ENCODE measurements around the gene RIC1.
"Not testable (repeated sequence)": the region's sequence is repeated elsewhere in the genome, so short reads cannot be mapped to it uniquely, and the experiment has no call there.

RIC1 gene

GRCh38 chr9:5671711-5672353 lies 42.9 kb downstream of the RIC1 start:
- DNase-seq: peak in 2 of 3 experiments; percentile 34 to 35

- DNase-seq: not testable (repeated sequence)
Observed at GRCh38 chr9:5675046-5675445, 46.1 kb downstream of the RIC1 start.

- DNase-seq: not testable (repeated sequence)
Observed at GRCh38 chr9:5683591-5683990, 54.7 kb downstream of the RIC1 start.

GRCh38 chr9:5684101-5684500 lies 55.2 kb downstream of the RIC1 start:
- no peak for DNase-seq

GRCh38 chr9:5688109-5688508 lies 59.2 kb downstream of the RIC1 start:
- peak in 1 of 3 experiments; percentile 1 for DNase-seq

- DNase-seq: no peak
Observed at GRCh38 chr9:5690278-5690677, 61.4 kb downstream of the RIC1 start.

GRCh38 chr9:5695860-5696259 lies 67.0 kb downstream of the RIC1 start:
- no peak for DNase-seq

GRCh38 chr9:5696884-5697283 lies 68.0 kb downstream of the RIC1 start:
- DNase-seq: no peak

GRCh38 chr9:5698004-5698403 lies 69.1 kb downstream of the RIC1 start:
- DNase-seq: no peak

- DNase-seq: no peak
Observed at GRCh38 chr9:5698810-5699556, 70.1 kb downstream of the RIC1 start.

GRCh38 chr9:5708414-5708813 lies 79.5 kb downstream of the RIC1 start:
- no peak for DNase-seq

- no peak for DNase-seq
Observed at GRCh38 chr9:5712651-5713390, 83.9 kb downstream of the RIC1 start.

GRCh38 chr9:5714501-5715401 lies 85.8 kb downstream of the RIC1 start:
- DNase-seq: peak in 1 of 3 experiments; percentile 1

GRCh38 chr9:5715548-5716127 lies 86.7 kb downstream of the RIC1 start:
- DNase-seq: no peak

GRCh38 chr9:5717434-5717833 lies 88.5 kb downstream of the RIC1 start:
- not testable (repeated sequence) for DNase-seq

GRCh38 chr9:5718296-5719032 lies 89.6 kb downstream of the RIC1 start:
- peak in 1 of 3 experiments; percentile 11 for DNase-seq

- peak in 1 of 3 experiments; percentile 4 for DNase-seq
Observed at GRCh38 chr9:5719100-5719926, 90.4 kb downstream of the RIC1 start.

GRCh38 chr9:5720151-5720550 lies 91.2 kb downstream of the RIC1 start:
- DNase-seq: no peak

GRCh38 chr9:5721279-5722087 lies 92.6 kb downstream of the RIC1 start:
- DNase-seq: peak in 1 of 3 experiments; percentile 3

GRCh38 chr9:5722679-5723078 lies 93.8 kb downstream of the RIC1 start:
- not testable (repeated sequence) for DNase-seq
